ENCODE results near the gene BCS1L.
A peak's percentile ranks its signal among the peaks of the same experiment; 100 is the strongest.

The BCS1L gene

GRCh38 chr2:218659258-218659987, at the start of gene BCS1L, which contains the start of gene ZNF142:
Gene BCS1L, plus strand, starts transcription at chr2:218659683. Its CDS starts 1,305 bp downstream, at chr2:218660988.
Gene ZNF142, minus strand, starts transcription at chr2:218659623. Its CDS starts 3,194 bp downstream, at chr2:218656429.
- peak; percentile 94 to 96 for DNase-seq

DNA sequence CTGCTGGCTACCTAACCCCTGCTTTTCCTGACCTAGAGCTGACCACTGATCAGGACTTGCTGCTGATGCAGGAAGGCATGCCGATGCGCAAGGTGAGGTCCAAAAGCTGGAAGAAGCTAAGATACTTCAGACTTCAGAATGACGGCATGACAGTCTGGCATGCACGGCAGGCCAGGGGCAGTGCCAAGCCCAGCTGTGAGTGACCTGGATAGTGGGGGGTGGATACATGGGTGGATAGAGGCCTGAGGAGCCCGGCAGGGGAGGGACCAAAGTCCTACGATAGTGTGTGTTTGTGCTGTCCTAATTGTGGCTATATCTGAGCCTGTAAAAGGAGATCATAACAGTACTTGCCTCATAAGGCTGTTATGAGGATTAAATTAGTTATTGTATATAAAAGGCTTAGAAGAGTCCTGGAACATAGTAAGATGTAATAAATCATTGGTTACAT, 43.6 kb upstream of the BCS1L start:
- no peak for DNase-seq

GRCh38 chr2:218618102-218618860, 41.2 kb upstream of the BCS1L start:
- no peak for DNase-seq

GRCh38 chr2:218621007-218621406, 38.5 kb upstream of the BCS1L start:
- no peak for DNase-seq

DNA sequence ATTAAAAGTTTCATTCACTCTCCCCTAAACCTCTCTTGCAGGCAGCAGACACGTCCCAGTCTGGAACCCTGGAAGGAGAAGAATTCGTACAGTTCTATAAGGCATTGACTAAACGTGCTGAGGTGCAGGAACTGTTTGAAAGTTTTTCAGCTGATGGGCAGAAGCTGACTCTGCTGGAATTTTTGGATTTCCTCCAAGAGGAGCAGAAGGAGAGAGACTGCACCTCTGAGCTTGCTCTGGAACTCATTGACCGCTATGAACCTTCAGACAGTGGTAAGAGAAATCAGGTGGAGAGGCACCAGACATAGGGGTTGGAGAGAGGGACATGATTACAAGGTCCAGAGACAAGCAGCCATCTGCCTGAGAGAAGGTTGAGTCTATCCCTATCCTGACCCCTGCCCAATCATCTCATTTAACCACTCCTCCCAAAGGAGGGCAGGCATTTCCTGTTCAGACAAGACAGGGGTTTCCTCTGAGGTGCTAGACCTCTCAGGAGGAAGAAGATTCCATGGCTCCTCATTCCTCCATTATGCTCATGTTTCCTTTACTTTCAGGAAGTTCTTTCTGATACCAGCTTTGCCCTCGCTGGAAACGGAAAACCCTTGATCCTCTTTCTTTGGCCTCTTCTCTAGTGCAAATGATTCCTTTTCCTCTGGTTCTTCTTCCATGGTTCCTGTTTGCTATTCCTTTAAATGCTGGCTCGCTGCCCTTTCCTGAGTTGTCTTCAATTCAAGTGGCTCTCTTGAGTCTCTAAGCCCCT, 36.7 kb upstream of the BCS1L start:
- DNase-seq, result no peak

DNA sequence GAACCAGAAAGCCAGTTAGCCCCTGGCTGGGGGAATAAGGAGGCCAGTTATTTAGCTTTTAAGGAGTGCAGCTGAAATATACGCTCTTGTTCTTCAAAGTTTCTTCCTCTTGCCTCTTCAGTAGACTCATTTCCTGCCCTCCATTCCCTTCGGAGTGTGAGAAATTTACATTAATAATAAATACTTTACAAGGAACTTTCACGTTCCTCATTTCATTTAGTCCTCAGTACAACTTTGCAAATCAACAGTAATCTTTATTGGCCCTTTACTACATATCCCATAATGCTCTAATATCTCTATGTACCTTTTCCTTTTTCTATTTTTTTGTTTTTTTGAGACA, 36.1 kb upstream of the BCS1L start:
- DNase-seq, result no peak

- no peak for DNase-seq
Measured at GRCh38 chr2:218626369-218626768, 33.1 kb upstream of the BCS1L start.

DNA sequence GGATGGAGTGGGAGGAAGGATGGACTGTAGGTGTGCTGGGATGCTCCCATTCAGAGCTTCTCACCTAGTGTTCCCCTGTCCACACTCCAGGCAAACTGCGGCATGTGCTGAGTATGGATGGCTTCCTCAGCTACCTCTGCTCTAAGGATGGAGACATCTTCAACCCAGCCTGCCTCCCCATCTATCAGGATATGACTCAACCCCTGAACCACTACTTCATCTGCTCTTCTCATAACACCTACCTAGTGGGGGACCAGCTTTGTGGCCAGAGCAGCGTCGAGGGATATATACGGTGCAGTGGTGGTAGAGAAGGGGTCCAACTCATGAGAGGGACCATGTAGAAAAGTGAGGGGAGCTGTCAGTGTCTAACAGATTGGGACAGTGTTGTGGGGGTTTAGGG, 31.5 kb upstream of the BCS1L start:
- no peak for DNase-seq

GRCh38 chr2:218631837-218632236, 27.6 kb upstream of the BCS1L start:
- no peak for DNase-seq

DNA sequence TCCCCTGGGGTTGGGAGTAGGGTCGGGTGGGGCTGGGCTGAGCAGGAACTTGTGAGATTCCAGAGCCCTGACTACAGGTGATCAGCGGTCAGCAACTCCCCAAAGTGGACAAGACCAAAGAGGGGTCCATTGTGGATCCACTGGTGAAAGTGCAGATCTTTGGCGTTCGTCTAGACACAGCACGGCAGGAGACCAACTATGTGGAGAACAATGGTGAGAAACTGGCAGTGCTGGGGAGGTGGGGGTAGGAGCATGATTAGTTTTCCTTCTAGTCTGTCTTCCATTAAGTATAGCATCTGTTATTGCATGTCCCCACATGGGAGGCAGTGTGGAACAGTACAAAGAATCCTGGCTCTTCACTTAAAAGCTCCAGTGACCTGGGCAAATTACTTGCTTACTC, 23.8 kb upstream of the BCS1L start:
- no peak for DNase-seq

- no peak for DNase-seq
Measured at GRCh38 chr2:218638372-218638771, 21.1 kb upstream of the BCS1L start.

- DNase-seq, result no peak
Measured at GRCh38 chr2:218642121-218642656, 17.3 kb upstream of the BCS1L start.

DNA sequence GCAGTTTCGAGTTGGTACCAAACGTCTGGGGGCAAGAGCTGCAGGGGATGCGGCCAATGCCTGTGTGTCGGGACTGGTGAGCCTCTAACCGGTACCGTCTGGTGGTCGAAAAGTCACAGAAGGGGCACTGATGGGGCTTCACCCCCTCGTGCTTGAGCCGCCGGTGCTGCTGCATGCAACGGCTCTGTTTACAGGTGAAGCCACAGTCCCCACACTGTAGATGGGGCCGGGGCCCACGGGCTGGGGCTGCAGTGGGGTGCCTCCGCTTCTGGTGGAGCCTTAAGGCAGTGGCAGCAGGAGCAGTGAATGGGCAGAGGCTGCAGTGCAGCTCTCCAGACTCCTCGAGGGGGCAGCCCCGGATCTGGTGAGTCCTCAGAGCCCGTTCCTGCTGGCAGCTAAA, 16.7 kb upstream of the BCS1L start:
- DNase-seq, result no peak

DNA sequence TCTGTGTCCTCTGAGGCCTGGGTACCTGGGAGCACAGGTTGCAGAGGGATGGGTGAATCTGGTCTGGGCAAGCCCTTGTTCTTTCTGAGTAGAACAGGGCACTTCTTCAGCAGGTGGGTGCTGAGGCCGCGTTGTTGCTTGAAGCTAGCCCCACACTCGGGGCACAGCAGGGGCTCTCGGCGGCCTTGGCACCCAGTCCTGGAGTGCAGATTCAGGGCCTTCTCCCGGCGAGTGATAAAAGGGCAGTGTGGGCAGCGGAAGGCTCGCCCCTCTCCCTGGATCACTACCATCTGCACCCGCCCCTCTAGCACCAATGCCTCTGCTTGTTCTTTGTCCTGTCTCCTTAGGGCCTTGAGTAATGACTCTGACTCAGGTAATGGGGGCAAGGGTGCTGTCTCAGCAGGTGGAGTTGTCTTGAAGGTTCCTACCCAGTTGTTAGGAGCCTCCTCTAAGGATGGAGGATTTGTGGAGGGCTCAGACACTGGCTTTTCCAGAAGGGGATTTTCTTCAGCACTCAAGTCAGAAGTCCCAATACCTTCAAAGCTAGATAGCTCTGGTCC, 15.7 kb upstream of the BCS1L start:
- no peak for DNase-seq

DNA sequence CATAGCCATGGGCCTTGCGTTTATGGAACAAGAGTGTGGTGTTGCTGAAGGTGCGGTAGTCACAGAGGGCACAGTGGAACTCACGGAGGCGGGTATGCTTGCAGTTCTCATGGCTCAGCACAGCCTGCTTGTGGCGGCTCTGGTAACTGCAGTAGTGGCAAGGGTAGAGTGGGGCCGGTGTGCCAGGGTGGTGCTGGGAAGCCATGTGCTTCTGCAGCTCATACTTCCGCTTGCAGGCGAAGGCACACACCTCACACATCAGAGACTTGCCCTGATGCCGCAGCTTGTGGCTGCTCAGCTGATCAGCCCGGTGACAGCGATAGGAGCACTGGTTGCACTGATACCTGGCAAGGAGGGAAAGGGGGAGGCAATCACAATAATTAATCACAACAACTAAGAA, 14.8 kb upstream of the BCS1L start:
- DNase-seq, result no peak

- DNase-seq, result no peak
Measured at GRCh38 chr2:218645126-218645525, 14.4 kb upstream of the BCS1L start.

DNA sequence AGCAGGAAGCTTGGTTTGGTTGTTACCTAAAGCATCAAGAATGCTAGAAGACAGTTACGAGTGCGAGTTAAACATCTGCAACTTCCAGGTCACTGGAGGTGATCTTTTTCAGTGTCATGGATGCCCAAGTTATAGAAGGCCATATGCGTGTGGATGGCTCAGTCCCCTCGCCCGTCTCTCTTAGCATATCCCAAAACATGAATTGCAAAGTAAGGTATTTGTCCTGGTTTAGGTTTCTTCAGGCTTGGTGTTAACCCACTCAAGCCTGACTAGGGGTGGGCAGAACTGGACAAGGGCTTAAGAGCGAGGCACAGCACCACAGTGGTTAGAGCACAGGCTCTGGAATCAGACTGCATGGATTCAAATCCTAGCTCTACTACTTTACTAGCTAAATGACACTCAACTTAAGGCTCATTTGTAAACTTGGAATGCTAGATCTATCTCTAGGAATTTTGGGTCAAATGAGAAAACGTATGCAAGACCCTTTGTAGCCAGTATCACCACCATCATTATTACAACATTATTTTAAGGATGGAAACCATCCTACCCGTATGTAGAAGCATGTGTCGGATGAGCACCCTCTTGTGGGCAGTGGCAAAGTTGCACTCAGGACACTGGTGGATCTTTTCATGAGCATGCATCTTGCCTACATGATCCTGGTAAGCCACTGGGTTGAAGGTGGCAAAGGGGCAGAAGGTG, 11.2 kb upstream of the BCS1L start:
- peak; percentile 39 to 44 for DNase-seq

- DNase-seq, result no peak
Measured at GRCh38 chr2:218648787-218649100, 10.7 kb upstream of the BCS1L start.

GRCh38 chr2:218655751-218656150, 3.7 kb upstream of the BCS1L start:
- no peak for DNase-seq

DNA sequence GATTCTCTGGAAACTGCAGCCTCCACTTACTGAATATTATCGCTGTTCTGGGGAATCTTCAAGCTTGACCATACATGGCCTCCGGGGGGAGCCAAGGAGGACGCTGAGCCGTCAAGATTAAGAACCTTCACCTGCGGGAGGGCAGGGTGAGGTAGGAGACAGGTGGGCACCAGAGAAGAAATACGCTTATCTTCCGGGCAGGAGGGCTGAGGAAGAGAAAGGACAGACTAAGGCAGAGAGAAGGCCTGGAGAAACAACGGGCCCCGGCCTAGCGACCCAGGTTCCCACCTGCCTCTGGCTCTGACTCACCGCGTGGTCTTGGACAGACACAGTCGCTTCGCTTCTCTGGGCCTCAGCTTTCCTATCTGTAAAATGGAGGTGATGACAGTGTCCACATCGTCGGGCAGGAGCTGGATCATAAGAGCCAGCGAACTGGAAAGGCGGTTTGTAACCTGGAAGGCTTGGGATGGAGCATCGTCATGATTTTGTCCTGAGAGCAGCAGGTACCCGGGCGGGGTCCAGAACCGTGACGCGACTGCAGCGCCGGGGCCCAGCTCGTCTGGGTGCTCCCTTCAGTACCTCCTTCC, 719 bp upstream of the BCS1L start:
- DNase-seq, result peak; percentile 38 to 40

DNA sequence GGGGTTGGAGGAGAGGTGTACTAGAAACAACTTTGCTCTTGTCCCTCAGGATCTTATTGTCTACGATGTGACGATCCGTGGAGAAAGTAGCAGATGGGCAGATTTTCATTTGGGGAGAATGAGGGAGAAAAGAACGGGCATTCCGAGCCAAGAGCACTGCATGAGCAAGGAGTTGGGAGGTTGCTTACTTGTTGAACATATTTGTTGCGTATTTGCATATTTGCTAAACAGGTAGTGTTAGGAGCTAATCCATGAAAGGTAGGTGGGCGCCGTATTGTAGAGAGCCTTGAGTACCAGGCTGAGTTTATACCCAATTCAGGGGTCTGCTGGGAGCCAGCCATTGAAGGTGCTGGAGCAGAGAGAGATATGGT, 490 bp downstream of the BCS1L start:
- no peak for DNase-seq

DNA sequence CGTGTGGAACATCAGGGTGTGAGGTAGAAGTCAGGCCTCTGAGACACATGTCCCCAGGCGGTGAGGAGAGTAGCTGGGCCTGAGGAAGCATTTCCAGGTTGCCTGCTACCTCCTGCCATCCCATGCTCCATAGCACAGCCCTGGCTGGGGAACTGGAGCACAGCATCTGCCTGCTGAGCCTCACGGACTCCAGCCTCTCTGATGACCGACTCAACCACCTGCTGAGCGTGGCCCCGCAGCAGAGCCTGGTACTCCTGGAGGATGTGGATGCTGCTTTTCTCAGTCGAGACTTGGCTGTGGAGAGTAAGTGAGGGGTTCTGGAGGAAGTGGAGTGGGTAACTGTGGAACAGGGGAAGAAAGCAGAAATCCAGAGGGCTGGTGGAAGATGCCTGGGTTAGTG, 2.9 kb downstream of the BCS1L start:
- no peak for DNase-seq

Data from stimulated activated CD4-positive, alpha-beta T cell treated with anti-CD3 and anti-CD28 coated beads, Interleukin-4, amount 100 ng/mL, for 4 hours (primary cell).